ENCODE measurements around the gene PABPC1L.

DNA sequence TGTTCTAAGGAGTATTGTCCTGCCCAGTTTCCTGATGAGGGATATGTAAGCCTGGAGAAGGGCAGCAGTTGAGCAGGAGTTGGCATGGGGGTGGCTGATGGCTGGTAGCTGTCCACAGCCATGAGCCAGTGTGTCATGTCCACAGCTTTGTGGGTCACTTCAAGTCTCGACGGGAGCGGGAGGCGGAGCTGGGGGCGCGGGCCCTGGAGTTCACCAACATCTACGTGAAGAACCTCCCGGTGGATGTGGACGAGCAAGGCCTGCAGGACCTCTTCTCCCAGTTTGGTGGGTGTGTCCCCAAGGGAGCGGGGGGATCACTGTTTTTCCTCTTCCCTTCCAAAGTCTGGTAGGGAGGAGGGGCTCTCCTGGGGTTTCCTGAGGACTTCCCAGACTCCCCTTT lies 8.9 kb downstream of the PABPC1L start:
- TF ChIP-seq REST (IDR thresholded peaks at IDR 0.05; ENCODE audit: insufficient read depth in 1 of 2, low read depth in 2 of 2, low read length in 2 of 2) = no peak
- no peak for TF ChIP-seq POLR2AphosphoS5 (IDR thresholded peaks at IDR 0.05; ENCODE audit: low read depth, low read length)
- no peak for TF ChIP-seq TAF1 (IDR thresholded peaks at IDR 0.05; ENCODE audit: borderline replicate concordance, insufficient read depth, low read length)
- no peak for TF ChIP-seq FOXP2 (optimal IDR thresholded peaks at IDR 0.05; ENCODE audit: borderline replicate concordance, extremely low read depth, extremely low read length, insufficient read depth)

Data from PFSK-1 (cell line).